Measurements from ENCODE around the gene B4GALNT3. TPM values are rescaled to one million over a fixed set of nuclear protein-coding genes. Genes with fewer than 3 reads are reported as not detected.
A peak's percentile ranks its signal among the peaks of the same experiment; 100 is the strongest.
"Not testable (repeated sequence)": the region's sequence is repeated elsewhere in the genome, so short reads cannot be mapped to it uniquely, and the experiment has no call there.

B4GALNT3 gene
- total and polyA plus RNA-seq, 8 donors, result 2.7 to 34.0 (median 5.7) TPM

DNA sequence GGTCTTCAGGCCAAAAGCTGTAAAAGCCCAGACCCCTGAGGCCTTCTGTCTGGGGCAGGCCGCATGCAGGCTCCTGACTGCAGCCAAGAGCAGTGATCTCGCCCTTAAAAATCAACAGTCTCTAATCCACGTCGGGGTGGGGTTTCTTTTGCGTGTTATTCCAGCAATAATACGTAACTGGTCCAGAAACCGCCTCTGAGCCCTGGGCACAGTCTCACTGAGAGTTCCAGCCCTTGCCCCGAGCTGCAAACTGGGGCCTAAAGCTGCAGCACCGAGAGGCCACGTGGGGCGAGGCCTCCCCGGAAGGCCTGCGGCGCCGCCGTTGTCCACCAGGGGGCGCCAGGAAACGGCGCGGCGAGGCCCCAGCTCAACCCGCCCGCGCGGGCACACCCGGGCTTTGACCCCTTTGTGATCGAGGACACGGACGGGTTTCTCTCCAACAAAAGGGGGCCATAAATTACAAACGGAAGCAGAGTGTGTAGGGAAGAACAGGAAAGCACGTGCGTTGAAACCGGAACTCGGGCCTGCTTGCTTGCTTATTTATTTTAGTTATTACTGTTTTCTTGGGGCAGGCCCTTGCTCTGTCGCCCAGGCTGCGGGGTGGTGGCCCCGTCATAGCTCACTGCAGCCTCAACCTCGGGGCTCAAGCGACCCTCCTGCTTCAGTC is 116.3 kb downstream of the B4GALNT3 start:
- ATAC-seq, result peak; percentile 83
- H3K9me3 ChIP-seq, result no peaks in the 10 kb centered on the region
- intact Hi-C loops (cut with DNase I), result loop anchor here in 1 of 2 donors (10.0 kb wide), 1 partner anchor 369 kb away; the partner anchor contains the start of gene RAD52
- no peaks in the 10 kb centered on the region for H3K36me3 ChIP-seq
- no peak overlapping the region for H3K4me3 ChIP-seq
- DNase-seq, result peak; percentile 69 to 98 (median 78)
- H3K27me3 ChIP-seq, result no peaks in the 10 kb centered on the region
- H3K27ac ChIP-seq, result peak overlapping the region; percentile 53 to 63
- TF ChIP-seq CTCF (IDR thresholded peaks at IDR 0.05), result peak; percentile 98 to 100
- H3K4me1 ChIP-seq, result peaks cover 16 to 54% of the 10 kb centered on the region in 2 donors

DNA sequence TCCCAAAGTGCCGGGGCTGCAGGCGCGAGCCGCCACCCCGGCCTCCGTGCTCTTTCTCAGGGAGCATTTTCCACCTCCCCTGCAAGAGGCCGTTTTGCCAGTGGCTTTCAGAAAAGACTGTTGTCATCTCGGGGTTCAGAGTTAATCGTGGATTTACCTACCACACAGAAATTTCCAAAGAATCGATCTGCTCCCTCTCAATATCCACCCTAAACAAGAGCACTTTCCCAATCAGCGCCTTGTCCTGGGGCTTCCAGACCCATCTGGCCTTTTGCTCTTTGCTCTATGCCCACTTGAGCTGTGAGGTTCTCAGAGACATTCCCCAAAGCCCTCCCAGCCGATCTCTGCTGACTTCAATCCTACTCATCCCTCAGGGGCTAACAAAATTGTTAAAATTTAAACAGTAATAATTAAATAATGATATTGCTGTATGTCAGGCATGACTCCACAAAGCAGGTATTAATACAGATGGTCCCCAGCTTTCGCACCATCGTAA is 116.9 kb downstream of the B4GALNT3 start:
- Histone ChIP-seq H3K9me3 (no peaks in the 10 kb centered on the region), H3K4me3 (no peak overlapping the region), H3K4me1 (peaks cover 13 to 49% of the 10 kb centered on the region in 2 donors), H3K36me3 (no peaks in the 10 kb centered on the region), H3K27ac (peak overlapping the region; percentile 53 to 63), H3K27me3 (no peaks in the 10 kb centered on the region)
- intact Hi-C loops (cut with DNase I), result loop anchor here in 1 of 2 donors (10.0 kb wide), 1 partner anchor 368 kb away; the partner anchor contains the start of gene RAD52
- DNase-seq, result no peak
- no peak for TF ChIP-seq CTCF (IDR thresholded peaks at IDR 0.05)
- ATAC-seq, result no peak

DNA sequence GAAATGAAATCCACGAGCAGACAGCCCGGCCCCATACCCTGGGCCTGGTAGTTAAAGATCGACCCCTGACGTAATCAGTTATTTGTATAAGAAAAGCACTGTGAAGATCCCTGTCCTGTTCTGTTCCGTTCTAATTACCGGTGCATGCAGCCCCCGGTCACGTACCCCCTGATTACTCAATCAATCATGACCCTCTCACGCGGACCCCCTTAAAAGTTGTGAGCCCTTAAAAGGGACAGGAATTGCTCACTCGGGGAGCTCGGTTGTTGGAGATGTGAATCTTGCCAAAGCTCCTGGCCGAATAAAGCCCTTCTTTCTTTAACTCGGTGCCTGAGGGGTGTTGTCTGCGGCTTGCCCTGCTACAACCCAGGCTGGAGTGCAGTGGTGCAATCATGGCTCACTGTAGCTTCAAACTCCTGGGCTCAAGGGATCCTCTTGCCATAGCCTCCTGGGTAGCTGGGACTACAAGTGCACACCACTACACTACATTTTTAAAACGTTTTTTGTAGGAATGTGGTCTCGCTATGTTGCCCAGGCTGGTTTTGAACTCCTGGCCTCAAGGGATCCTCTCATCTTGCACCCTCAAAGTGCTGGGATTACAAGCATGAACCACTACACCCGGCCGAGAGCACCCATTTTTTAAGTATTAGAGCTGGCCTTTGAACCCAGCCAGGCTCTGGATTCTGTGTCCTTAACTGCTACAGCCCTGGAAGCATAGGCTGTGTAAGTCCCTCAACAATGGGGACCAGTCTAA is 118.4 kb downstream of the B4GALNT3 start:
- H3K27ac ChIP-seq, ATAC-seq, DNase-seq: not testable (repeated sequence)

GRCh38 chr12:578748-579419 is 119.1 kb downstream of the B4GALNT3 start:
- no peaks in the 10 kb centered on the region for H3K9me3 ChIP-seq
- intact Hi-C loops (cut with DNase I), result loop anchor here in 1 of 2 donors (10.0 kb wide), 1 partner anchor 366 kb away; the partner anchor contains the start of gene RAD52
- ATAC-seq (no peak), DNase-seq (no peak)
- peaks cover 9 to 38% of the 10 kb centered on the region in 2 donors for H3K4me1 ChIP-seq
- H3K4me3 ChIP-seq, result no peak overlapping the region
- TF ChIP-seq CTCF (IDR thresholded peaks at IDR 0.05), result no peak
- H3K27me3 ChIP-seq, result no peaks in the 10 kb centered on the region
- no peaks in the 10 kb centered on the region for H3K36me3 ChIP-seq
- H3K27ac ChIP-seq, result no peak overlapping the region

More for the DNA sequence above, 118.4 kb downstream of the B4GALNT3 start:
- not testable (repeated sequence) for H3K9me3 ChIP-seq, H3K4me3 ChIP-seq, H3K36me3 ChIP-seq, H3K27me3 ChIP-seq
- intact Hi-C loops (cut with DNase I), result loop anchor here in 1 of 2 donors (10.0 kb wide), 1 partner anchor 367 kb away; the partner anchor contains the start of gene RAD52
- H3K4me1 ChIP-seq, result peaks cover 9 to 38% of the 10 kb centered on the region in 2 donors

DNA sequence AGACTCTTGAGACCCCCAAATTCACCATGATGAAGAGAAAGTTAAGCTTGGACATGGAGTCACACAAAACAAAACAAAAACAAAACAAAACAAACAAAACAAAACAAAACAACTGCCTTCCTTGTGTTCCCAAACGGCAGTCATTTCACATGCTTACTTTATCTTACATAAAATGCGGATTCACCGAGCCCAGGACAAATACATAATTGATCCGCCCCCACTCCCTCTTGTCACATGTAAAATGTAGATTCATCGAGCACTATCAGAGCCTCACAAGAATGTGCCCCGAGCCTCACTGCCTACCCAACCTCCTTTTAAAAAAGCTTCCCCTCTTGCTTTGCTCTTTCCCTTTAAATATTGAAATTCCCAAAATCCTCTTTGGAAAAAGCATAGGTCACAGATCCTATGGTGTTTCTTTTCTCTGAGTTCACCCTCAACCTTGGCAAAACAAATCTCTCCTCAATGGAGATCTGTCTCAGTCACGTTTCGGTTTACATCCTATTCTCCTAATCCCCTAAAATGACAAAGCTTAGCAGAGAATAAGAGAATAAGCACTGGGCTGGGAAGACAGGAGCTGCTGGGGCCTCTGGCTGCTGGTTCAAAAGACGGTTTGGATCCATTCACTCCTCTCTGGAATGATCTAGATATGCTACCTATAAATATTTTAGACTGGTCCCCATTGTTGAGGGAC is 119.8 kb downstream of the B4GALNT3 start:
- no peak for TF ChIP-seq CTCF (IDR thresholded peaks at IDR 0.05)
- ATAC-seq (no peak), DNase-seq (no peak)
- Histone ChIP-seq H3K27ac (no peak overlapping the region), H3K27me3 (no peaks in the 10 kb centered on the region), H3K4me3 (no peak overlapping the region), H3K4me1 (peaks cover 9 to 38% of the 10 kb centered on the region in 2 donors), H3K9me3 (no peaks in the 10 kb centered on the region), H3K36me3 (no peaks in the 10 kb centered on the region)
- intact Hi-C loops (cut with DNase I), result loop anchor here in 1 of 2 donors (10.0 kb wide), 1 partner anchor 365 kb away; the partner anchor contains the start of gene RAD52
